Cardiac muscle cell (in vitro differentiated cells and primary cell): ENCODE measurements around the gene HOXB2. TPM values are rescaled to one million over a fixed set of nuclear protein-coding genes. Genes with fewer than 3 reads are reported as not detected.
A peak's percentile ranks its signal among the peaks of the same experiment; 100 is the strongest.

Source experiments
- DNase-seq, 2 donors: peaks; one replicate each; pipeline versions ENCODE4 v3.0.0 to v3.0.0-alpha.2; 2010 to 2017; ENCODE audit warnings: low read depth in 1 of 2, low spot score in 1 of 2
- H3K27ac ChIP-seq: fragments of 200-600 bp; sonication (generic); 2 replicates; pipeline ENCODE4 v1.5.1; 2016
- H3K27me3 ChIP-seq: fragments of 200-600 bp; sonication (generic); 2 replicates; pipeline ENCODE4 v1.6.0; 2016; ENCODE audit warnings: control low read depth
- H3K36me3 ChIP-seq: fragments of 200-600 bp; sonication (generic); 2 replicates; pipeline ENCODE4 v1.5.1; 2016; ENCODE audit warnings: control low read depth
- H3K4me1 ChIP-seq: fragments of 200-600 bp; sonication (generic); 2 replicates; pipeline ENCODE4 v1.8.1; 2017; ENCODE audit warnings: low read depth, mild to moderate bottlenecking, mixed run types
- H3K4me3 ChIP-seq: fragments of 200-600 bp; sonication (generic); 2 replicates; pipeline ENCODE4 v1.5.1; 2016; ENCODE audit warnings: mild to moderate bottlenecking
- H3K9me3 ChIP-seq: fragments of 200-600 bp; sonication (generic); 2 replicates; pipeline ENCODE4 v1.5.1; 2017; ENCODE audit warnings: low read depth, mild to moderate bottlenecking, control low read depth
- polyA plus RNA-seq: library from polyadenylated mRNA; unstranded; fragments of >200 nt; fragmentation: Nextera tagmentation; extraction: Ambion mirVana; gene quantifications from 2 replicates; pipeline ENCODE4 v1.2.1, GENCODE V29; 2016
- total RNA-seq: library from RNA; depleted of rRNA; stranded (reverse); fragments of >200 nt; gene quantifications from 2 replicates; pipeline ENCODE4 v1.2.3, GENCODE V29; 2016
- TF ChIP-seq, protein P1 (sequence below): IDR thresholded peaks from 2 replicates; pipeline ENCODE4 v1.5.1; 2012; ENCODE audit warnings: low read depth, mild to moderate bottlenecking, low read length

The HOXB2 gene
- total and polyA plus RNA-seq, 2 experiments from 2014 or later, result 107 to 111 TPM

DNA sequence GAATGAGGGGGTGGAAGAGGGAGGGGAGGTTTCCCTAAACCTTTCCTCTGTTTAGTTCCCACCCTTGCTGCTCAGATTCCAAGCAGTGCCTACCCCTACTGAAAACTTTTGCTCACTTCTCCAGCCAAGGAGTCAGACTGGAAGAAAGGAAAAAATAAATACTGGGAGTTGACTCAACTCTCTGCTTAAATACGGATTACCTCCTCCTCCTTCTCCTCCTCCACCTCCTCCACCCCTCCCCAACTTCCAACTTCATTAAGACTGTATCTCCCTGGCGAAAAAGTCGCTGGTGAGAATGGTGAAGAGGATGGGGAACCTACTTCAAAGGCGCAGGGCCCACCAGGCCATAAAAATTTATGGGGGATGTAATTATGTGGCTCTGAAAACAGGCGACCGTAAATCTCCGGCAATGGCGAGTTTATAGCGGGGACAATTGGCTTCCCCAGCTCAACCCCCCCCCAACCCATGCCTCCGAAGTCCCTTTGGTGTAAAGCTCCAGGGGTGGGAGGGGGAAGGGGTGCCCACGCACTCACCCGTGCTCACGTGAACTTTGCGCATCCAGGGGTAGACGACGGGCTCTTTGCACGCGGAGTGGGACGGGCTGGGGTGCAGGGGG, 32.5 kb upstream of the HOXB2 start:
- DNase-seq, result no peak
- H3K4me1 ChIP-seq, result peaks cover 4% of the 10 kb centered on the region

DNA sequence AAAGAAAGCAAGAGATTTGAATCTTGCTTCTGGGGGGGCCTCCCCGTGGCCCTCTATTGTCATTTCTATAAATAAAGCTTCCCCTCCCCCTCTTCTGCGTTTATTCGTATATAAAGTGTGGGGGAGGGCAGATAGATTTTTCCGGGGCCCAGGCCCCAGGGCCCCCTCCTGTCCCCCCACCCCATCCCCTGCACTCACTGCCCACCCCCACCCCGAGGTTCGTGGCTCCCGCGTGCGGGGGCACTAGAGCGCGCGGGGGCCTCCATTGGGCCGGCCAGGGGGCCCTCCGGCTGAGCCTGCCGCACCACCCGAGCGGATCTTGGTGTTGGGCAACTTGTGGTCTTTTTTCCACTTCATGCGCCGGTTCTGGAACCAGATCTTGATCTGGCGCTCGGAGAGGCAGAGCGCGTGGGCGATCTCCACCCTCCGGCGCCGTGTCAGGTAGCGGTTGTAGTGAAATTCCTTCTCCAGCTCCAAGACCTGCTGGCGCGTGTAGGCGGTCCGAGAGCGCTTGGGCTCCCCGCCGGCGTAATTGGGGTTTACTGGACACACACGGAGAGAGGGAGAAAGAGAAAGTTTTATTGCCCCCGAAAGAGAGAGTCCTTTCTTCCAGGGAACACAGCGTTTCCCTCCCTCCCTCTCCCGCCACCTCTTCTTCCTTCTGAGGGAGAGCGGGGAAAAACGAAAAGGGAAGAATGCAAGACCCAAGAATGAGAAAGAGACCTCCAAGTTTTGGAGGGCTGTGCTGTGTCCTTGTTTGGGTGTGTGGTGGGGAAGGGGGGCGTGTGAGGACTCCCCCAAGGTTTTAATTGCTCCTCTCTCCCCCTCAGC, 31.8 kb upstream of the HOXB2 start:
- peak in 1 of 2 donors; percentile 39 for DNase-seq
- TF ChIP-seq, protein P1, sequence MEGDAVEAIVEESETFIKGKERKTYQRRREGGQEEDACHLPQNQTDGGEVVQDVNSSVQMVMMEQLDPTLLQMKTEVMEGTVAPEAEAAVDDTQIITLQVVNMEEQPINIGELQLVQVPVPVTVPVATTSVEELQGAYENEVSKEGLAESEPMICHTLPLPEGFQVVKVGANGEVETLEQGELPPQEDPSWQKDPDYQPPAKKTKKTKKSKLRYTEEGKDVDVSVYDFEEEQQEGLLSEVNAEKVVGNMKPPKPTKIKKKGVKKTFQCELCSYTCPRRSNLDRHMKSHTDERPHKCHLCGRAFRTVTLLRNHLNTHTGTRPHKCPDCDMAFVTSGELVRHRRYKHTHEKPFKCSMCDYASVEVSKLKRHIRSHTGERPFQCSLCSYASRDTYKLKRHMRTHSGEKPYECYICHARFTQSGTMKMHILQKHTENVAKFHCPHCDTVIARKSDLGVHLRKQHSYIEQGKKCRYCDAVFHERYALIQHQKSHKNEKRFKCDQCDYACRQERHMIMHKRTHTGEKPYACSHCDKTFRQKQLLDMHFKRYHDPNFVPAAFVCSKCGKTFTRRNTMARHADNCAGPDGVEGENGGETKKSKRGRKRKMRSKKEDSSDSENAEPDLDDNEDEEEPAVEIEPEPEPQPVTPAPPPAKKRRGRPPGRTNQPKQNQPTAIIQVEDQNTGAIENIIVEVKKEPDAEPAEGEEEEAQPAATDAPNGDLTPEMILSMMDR, result no peak
- Histone ChIP-seq H3K9me3 (no peaks in the 10 kb centered on the region), H3K4me1 (peaks cover 4% of the 10 kb centered on the region), H3K27me3 (peaks cover 97% of the 10 kb centered on the region), H3K4me3 (peak overlapping the region; percentile 44), H3K27ac (no peak overlapping the region), H3K36me3 (no peaks in the 10 kb centered on the region)

More for the DNA sequence above, 32.5 kb upstream of the HOXB2 start:
- H3K36me3 ChIP-seq, result no peaks in the 10 kb centered on the region
- peaks cover 97% of the 10 kb centered on the region for H3K27me3 ChIP-seq
- no peak overlapping the region for H3K27ac ChIP-seq
- TF ChIP-seq, protein P1, result no peak
- H3K9me3 ChIP-seq, result no peaks in the 10 kb centered on the region
- peak overlapping the region; percentile 44 for H3K4me3 ChIP-seq

GRCh38 chr17:48575673-48576478, 31.0 kb upstream of the HOXB2 start:
- TF ChIP-seq, protein P1, result no peak
- H3K9me3 ChIP-seq, result no peaks in the 10 kb centered on the region
- peaks cover 97% of the 10 kb centered on the region for H3K27me3 ChIP-seq
- no peak overlapping the region for H3K27ac ChIP-seq
- H3K4me3 ChIP-seq, result peak overlapping the region; percentile 44
- H3K36me3 ChIP-seq, result no peaks in the 10 kb centered on the region
- peaks cover 11% of the 10 kb centered on the region for H3K4me1 ChIP-seq
- DNase-seq, result no peak

DNA sequence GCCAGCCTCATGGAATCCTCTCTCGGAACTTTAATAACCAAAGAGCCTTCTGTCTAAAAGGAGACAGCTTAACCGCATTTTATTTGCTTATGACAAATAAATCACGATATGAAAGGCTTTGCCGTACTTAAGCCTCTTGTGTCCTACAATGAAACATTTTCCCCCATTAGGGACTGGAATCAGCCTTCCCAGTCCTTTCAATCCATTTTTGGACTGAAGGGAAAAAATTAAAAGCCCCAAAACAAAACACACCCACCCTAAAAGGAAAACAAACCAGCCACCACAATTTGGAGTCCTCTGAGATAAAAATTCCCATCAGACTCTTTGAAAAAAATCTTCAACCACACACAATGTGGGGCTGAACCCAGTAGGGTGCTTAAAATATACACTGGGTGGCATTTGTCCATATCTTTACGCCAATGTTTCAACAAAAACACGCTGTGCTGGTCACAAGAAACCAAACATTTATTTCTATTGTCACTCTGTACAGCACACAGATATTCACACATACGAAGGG, 30.2 kb upstream of the HOXB2 start:
- H3K4me3 ChIP-seq, result no peak overlapping the region

More for the DNA sequence above, 30.2 kb upstream of the HOXB2 start:
- H3K36me3 ChIP-seq, result no peaks in the 10 kb centered on the region
- TF ChIP-seq, protein P1, result no peak
- H3K27me3 ChIP-seq, result peaks cover 97% of the 10 kb centered on the region
- H3K4me1 ChIP-seq, result peaks cover 19% of the 10 kb centered on the region
- H3K9me3 ChIP-seq, result no peaks in the 10 kb centered on the region
- no peak overlapping the region for H3K27ac ChIP-seq
- no peak for DNase-seq
